ENCODE data around the gene ATRNL1. TPM values are rescaled to one million over a fixed set of nuclear protein-coding genes. Genes with fewer than 3 reads are reported as not detected.

ATRNL1 gene
- total RNA-seq, 1 donor from 2014 or later = 0.93 TPM

DNA sequence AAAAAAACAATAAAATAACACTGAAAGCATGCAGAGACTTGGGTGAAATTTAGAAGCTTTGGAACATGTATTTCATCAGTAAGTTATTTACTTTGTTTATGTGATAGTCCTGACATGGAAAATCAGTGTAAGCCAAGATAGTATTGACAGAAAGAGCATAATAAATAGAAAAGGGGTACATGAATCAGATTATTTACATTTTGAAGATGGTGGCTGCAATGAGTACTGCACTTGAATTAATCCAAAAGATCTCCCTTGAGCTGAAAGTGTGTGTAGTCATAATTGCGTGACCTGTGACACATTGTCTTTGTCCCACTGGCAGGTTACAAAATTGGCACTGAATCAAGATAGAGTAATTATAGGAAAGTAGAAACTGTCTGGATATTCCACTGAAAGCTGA, 617.0 kb downstream of the ATRNL1 start:
- intact Hi-C loops (cut with DNase I) = no loop called here
- no peak for DNase-seq
- no peaks in the 10 kb centered on the region for H3K27me3 ChIP-seq

DNA sequence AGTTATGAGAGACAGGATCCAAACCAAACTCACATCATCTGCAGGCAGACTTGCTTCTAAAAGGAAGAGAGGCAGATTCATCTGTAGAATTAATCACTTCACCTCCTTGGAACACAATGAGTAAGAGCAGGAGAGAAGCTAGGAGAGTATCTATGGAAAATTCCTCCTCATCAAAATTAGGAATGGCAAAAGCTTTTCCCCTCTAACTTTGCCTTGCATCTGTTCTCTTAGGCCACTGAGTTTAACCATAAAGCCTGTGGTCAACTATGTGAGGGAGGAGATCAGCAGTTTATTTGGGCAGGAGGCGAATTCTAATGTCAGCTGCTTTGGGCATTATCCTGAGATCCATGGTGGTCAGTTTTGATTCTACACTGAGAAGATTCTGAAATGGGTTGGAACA, 618.1 kb downstream of the ATRNL1 start:
- intact Hi-C loops (cut with DNase I) = no loop called here
- Histone ChIP-seq H3K27ac (no peak overlapping the region), H3K4me3 (no peak overlapping the region), H3K27me3 (no peaks in the 10 kb centered on the region), H3K9me3 (no peaks in the 10 kb centered on the region), H3K4me1 (no peaks in the 10 kb centered on the region), H3K36me3 (no peaks in the 10 kb centered on the region)
- TF ChIP-seq, protein P1, sequence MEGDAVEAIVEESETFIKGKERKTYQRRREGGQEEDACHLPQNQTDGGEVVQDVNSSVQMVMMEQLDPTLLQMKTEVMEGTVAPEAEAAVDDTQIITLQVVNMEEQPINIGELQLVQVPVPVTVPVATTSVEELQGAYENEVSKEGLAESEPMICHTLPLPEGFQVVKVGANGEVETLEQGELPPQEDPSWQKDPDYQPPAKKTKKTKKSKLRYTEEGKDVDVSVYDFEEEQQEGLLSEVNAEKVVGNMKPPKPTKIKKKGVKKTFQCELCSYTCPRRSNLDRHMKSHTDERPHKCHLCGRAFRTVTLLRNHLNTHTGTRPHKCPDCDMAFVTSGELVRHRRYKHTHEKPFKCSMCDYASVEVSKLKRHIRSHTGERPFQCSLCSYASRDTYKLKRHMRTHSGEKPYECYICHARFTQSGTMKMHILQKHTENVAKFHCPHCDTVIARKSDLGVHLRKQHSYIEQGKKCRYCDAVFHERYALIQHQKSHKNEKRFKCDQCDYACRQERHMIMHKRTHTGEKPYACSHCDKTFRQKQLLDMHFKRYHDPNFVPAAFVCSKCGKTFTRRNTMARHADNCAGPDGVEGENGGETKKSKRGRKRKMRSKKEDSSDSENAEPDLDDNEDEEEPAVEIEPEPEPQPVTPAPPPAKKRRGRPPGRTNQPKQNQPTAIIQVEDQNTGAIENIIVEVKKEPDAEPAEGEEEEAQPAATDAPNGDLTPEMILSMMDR (IDR thresholded peaks at IDR 0.05) = no peak
- ATAC-seq (no peak), DNase-seq (no peak)

More for the DNA sequence above, 617.0 kb downstream of the ATRNL1 start:
- Histone ChIP-seq H3K4me1 (no peaks in the 10 kb centered on the region), H3K36me3 (no peaks in the 10 kb centered on the region), H3K9me3 (no peaks in the 10 kb centered on the region), H3K4me3 (no peak overlapping the region), H3K27ac (no peak overlapping the region)
- no peak for ATAC-seq
- TF ChIP-seq, protein P1 (IDR thresholded peaks at IDR 0.05) = no peak

DNA sequence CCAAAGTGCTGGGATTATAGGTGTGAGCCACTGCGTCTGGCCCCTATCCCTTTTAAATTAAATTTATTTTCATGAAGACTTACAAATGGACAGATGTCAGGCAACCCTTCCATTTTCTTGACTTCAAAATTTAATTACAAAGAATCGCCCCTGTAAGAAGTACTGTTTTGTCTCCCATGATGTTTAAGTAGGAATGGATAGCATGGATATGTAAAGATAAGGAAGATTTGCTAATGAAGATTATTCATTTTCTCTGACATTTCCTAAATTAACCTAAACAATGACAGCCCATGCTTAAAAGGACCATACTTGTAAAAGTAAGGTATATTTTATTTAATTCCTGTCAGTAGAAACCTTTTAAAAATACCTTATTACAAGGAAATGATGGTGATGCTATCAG, 627.0 kb downstream of the ATRNL1 start:
- H3K9me3 ChIP-seq = no peaks in the 10 kb centered on the region
- no peaks in the 10 kb centered on the region for H3K27me3 ChIP-seq
- no peak for DNase-seq
- H3K36me3 ChIP-seq = no peaks in the 10 kb centered on the region
- no peaks in the 10 kb centered on the region for H3K4me1 ChIP-seq
- TF ChIP-seq, protein P1 (IDR thresholded peaks at IDR 0.05) = no peak
- H3K4me3 ChIP-seq = no peak overlapping the region
- intact Hi-C loops (cut with DNase I) = no loop called here
- no peak for ATAC-seq
- H3K27ac ChIP-seq = no peak overlapping the region

DNA sequence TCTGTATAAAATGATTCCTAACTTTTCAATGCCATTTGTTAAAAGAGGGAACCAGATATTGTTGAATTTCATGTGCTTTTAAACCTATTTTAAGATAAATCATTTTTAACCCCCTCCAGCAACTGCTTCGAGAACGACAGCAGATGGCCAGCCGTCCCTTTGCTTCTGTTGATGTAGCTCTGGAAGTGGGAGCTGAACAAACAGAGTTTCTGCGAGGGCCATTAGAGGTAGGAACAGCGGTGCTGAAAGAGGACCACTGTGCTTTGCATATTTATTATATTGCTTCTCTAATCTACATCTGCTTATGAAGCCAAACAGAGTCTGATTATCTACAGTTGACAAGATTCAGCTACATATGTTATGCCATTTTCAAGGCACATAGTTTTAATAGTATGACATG, 634.0 kb downstream of the ATRNL1 start:
- DNase-seq = no peak
- H3K4me3 ChIP-seq = no peak overlapping the region
- intact Hi-C loops (cut with DNase I) = no loop called here
- H3K9me3 ChIP-seq = no peaks in the 10 kb centered on the region
- H3K27ac ChIP-seq = no peak overlapping the region
- ATAC-seq = no peak
- TF ChIP-seq, protein P1 (IDR thresholded peaks at IDR 0.05) = no peak
- no peaks in the 10 kb centered on the region for H3K4me1 ChIP-seq
- no peaks in the 10 kb centered on the region for H3K36me3 ChIP-seq
- no peaks in the 10 kb centered on the region for H3K27me3 ChIP-seq

DNA sequence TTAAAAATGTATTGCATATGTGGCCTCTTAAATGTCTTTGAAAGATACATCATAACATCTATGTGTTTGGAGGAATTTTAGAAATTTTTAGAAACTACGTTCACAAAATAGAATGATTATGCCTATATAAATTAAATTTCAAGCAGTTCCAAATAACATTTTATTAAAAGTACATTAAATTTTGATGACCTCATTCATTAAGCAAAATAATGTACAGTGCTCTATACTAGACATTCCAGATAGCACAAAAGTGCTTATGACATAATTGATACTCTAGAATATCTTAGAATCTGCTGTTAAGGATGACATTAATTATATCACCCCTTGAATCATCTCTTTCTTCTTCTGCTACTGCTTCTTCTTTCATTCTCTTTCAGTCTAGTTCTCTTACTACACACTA, 650.9 kb downstream of the ATRNL1 start:
- TF ChIP-seq, protein P1 (IDR thresholded peaks at IDR 0.05) = no peak
- Histone ChIP-seq H3K36me3 (no peaks in the 10 kb centered on the region), H3K4me3 (no peak overlapping the region), H3K9me3 (no peaks in the 10 kb centered on the region), H3K4me1 (no peaks in the 10 kb centered on the region), H3K27ac (no peak overlapping the region), H3K27me3 (no peaks in the 10 kb centered on the region)
- DNase-seq (no peak), ATAC-seq (no peak)
- intact Hi-C loops (cut with DNase I) = no loop called here

DNA sequence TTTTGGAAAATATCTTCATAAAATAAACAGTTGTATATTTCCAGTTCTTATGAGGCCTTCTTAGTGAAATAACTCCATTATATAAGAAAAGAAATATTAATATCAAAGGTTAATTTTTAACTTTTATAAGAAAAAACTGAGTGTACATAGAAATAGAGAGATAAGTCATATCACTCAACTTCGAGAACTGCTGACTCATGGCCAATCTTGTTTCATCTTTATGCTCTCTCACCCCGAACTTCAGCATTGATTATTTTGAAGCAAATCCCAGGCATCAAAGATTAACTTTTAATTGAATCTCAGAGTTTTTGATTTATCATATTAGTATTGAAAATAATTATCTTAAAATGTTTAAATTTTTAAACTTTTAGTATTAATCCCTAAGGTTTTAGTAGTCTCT, 652.8 kb downstream of the ATRNL1 start:
- H3K36me3 ChIP-seq = no peaks in the 10 kb centered on the region
- TF ChIP-seq, protein P1 (IDR thresholded peaks at IDR 0.05) = no peak
- H3K9me3 ChIP-seq = no peaks in the 10 kb centered on the region
- no peak overlapping the region for H3K4me3 ChIP-seq
- no peaks in the 10 kb centered on the region for H3K4me1 ChIP-seq
- DNase-seq (no peak), ATAC-seq (no peak)
- H3K27me3 ChIP-seq = no peaks in the 10 kb centered on the region
- intact Hi-C loops (cut with DNase I) = no loop called here
- no peak overlapping the region for H3K27ac ChIP-seq
